Epithelial cell of proximal tubule (primary cell): ENCODE data around the gene LIPT1. TPM values are rescaled to one million over a fixed set of nuclear protein-coding genes. Genes with fewer than 3 reads are reported as not detected.

Experiments used
- DNase-seq: peaks from one replicate; pipeline ENCODE4 v3.0.0-alpha.2; 2011; ENCODE audit warnings: low read depth
- H3K4me3 ChIP-seq: 2 replicates; pipeline ENCODE4 v1.5.1; 2011; ENCODE audit warnings: low read depth, mild to moderate bottlenecking, low read length
- total RNA-seq: library from RNA; depleted of rRNA; stranded (reverse); fragments of >200 nt; gene quantifications from 2 replicates; pipeline ENCODE4 v1.2.3, GENCODE V29; 2015
- TF ChIP-seq, protein P1 (sequence below): conservative IDR thresholded peaks from 2 replicates; pipeline ENCODE4 v1.5.1; 2012; ENCODE audit warnings: low read depth, mild to moderate bottlenecking, low read length

The LIPT1 gene
- total RNA-seq, 1 donor from 2014 or later: 11.8 TPM

DNA sequence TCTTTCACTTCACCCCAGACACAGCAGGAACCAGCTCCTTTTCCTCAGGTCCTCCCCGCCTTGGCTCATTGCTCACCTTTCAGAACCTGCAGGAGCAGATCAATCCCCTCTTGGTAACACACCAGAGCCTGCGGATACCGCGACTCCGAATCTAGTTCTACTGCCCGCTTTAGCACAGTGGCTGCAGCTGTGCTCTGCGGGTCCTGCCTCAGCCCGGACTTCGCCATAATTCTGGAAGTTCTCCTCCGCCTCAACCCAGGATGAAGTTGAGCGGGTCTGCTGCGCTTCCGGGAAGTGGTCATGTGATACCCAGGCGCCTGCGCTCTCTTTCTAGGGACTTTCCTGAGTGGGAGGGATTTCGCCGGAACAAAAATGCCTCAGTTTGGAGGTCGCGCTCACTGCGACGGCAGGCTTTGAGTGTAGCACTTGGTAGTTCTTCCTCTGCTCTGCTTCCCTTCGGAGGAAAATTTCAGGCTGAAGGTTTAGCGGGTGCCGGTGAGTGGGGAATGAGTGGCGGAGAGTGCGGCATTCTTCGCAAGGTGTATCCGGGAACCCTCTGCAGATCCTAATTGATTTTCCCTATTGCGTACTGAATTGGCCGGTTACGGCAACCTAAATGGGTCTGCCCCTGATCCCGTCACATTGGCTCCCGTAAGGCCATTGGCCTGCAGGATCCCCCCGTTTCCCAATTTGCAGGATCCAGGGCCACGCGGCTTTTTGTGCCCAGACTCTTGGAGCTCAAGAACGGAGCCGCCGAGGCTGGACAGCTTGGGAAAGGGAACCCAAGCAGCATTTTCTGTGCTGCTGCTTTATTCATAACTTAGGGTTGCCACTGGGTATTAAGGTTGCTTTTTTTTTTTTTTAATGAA is 26.2 kb downstream of the LIPT1 start, which contains the start of the genes MITD1 and MRPL30:
Gene MITD1, minus strand, starts transcription at position 304 of the 869 bp plus-strand sequence. Its CDS starts 77 bp downstream, at position 227.
Gene MRPL30, plus strand, starts transcription at position 430 of the 869 bp plus-strand sequence. CDS start 5,020 bp downstream, outside the sequence.
- TF ChIP-seq, protein P1, sequence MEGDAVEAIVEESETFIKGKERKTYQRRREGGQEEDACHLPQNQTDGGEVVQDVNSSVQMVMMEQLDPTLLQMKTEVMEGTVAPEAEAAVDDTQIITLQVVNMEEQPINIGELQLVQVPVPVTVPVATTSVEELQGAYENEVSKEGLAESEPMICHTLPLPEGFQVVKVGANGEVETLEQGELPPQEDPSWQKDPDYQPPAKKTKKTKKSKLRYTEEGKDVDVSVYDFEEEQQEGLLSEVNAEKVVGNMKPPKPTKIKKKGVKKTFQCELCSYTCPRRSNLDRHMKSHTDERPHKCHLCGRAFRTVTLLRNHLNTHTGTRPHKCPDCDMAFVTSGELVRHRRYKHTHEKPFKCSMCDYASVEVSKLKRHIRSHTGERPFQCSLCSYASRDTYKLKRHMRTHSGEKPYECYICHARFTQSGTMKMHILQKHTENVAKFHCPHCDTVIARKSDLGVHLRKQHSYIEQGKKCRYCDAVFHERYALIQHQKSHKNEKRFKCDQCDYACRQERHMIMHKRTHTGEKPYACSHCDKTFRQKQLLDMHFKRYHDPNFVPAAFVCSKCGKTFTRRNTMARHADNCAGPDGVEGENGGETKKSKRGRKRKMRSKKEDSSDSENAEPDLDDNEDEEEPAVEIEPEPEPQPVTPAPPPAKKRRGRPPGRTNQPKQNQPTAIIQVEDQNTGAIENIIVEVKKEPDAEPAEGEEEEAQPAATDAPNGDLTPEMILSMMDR: no peak
- H3K4me3 ChIP-seq: peak within 1 kb of the TSS; percentile 87
- peak; percentile 89 for DNase-seq

- TF ChIP-seq, protein P1: no peak
- DNase-seq: no peak
- H3K4me3 ChIP-seq: peak overlapping the region; percentile 87
Observed at GRCh38 chr2:99181624-99182000, 26.8 kb downstream of the LIPT1 start.

GRCh38 chr2:99183025-99183424 is 28.3 kb downstream of the LIPT1 start:
- DNase-seq: no peak
- no peak overlapping the region for H3K4me3 ChIP-seq

DNA sequence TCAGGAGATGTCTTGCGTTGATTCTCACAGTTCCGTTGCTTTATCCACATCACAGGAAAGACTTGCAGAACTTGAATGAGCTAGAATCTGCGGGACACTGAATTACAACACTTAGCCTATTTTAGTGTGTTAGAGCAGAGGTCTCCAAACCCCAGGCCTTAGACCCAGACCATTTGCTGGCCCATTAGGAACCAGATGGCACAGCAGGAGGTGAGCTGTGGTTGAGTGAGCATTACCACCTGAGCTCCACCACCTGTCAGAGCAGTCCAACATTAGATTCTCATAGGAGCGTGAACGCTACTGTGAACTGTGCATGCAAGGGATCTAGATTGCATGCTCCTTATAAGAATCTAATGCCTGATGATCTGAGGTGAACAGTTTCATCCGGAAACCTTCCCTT is 30.0 kb downstream of the LIPT1 start:
- no peak for DNase-seq
- no peak overlapping the region for H3K4me3 ChIP-seq
- TF ChIP-seq, protein P1: no peak

More at GRCh38 chr2:99183025-99183424, 28.3 kb downstream of the LIPT1 start:
- TF ChIP-seq, protein P1: no peak

GRCh38 chr2:99187011-99187410 is 32.2 kb downstream of the LIPT1 start:
- DNase-seq: no peak
- no peak overlapping the region for H3K4me3 ChIP-seq
- TF ChIP-seq, protein P1: no peak

DNA sequence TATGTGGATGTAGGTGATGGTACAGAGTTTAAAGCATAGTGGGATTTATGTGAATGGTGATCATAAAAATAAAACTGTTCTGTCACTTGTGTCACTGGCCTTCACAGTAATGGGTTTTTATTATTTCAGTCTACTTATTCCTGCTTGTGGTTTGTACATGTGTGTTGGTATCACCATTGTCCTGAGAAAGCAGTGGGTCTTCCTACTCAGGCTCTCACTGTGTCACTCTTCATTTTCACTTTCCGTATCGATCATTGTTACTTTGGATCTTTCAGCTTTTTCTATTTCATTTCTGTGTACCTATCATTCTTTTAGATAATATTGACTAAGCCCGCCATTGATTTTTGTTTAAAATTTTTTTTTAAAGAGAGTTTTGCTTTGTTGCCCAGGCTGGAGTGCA is 33.6 kb downstream of the LIPT1 start:
- no peak overlapping the region for H3K4me3 ChIP-seq
- TF ChIP-seq, protein P1: no peak
- DNase-seq: no peak
